Measurements from ENCODE around the gene UFM1.

DNA sequence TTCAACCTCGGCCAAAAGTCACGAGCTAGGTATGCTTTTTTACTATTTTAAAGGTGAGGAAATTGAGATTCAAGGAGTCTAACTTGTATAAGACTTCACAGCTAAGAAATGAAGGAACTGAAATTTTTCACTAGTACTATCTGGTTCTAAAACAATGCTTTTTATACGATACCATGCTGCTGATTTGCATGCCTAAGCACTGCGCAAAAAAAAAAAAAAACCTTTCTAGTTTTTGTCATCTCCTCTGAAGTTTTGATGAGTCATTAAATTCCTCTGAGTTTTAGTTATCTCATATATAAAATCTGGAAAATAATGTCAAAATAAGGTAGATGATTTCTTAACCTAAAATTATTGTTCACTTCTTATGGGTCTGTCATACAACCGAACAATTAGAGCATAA, 28.0 kb upstream of the UFM1 start:
- TF ChIP-seq POLR2AphosphoS5 (IDR thresholded peaks at IDR 0.05) (no peak), POLR2A (IDR thresholded peaks at IDR 0.05) (no peak)
- TF ChIP-seq, protein P1, sequence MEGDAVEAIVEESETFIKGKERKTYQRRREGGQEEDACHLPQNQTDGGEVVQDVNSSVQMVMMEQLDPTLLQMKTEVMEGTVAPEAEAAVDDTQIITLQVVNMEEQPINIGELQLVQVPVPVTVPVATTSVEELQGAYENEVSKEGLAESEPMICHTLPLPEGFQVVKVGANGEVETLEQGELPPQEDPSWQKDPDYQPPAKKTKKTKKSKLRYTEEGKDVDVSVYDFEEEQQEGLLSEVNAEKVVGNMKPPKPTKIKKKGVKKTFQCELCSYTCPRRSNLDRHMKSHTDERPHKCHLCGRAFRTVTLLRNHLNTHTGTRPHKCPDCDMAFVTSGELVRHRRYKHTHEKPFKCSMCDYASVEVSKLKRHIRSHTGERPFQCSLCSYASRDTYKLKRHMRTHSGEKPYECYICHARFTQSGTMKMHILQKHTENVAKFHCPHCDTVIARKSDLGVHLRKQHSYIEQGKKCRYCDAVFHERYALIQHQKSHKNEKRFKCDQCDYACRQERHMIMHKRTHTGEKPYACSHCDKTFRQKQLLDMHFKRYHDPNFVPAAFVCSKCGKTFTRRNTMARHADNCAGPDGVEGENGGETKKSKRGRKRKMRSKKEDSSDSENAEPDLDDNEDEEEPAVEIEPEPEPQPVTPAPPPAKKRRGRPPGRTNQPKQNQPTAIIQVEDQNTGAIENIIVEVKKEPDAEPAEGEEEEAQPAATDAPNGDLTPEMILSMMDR (IDR thresholded peaks at IDR 0.05), result no peak
